Measurements from ENCODE around the gene TLK1. TPM values are rescaled to one million over a fixed set of nuclear protein-coding genes. Genes with fewer than 3 reads are reported as not detected.
A peak's percentile ranks its signal among the peaks of the same experiment; 100 is the strongest.

TLK1 gene
- total and polyA plus RNA-seq, 7 donors, result 14.1 to 60.6 (median 37.9) TPM

DNA sequence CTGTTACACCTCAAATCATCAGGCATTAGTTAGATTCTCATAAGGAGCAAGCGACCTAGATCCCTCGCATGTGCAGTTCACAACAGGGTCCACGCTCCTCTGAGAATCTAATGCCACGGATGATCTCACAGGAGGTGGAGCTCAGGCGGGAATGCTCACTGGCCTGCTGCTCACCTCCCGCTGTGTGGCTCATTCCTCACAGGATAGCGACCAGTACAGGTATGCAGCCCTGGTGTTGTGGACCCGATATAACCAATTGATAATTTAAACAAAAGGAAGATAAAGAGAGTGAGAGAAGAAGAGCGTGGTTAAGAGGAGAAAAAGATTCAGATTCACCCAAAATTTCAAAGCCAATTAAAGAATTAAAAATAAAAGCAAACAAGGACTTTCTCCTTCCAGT lies 20.8 kb downstream of the TLK1 start:
- WGBS, 2 donors, result 96 to 97% methylated on average over 9 of the region's 9 CpGs
- Histone ChIP-seq H3K9me3 (no peaks in the 10 kb centered on the region), H3K4me1 (peaks cover 0 to 77% (median 33%) of the 10 kb centered on the region in 4 donors), H3K27me3 (no peaks in the 10 kb centered on the region), H3K36me3 (no peaks in the 10 kb centered on the region), H3K27ac (peak overlapping the region in 1 of 4 donors; percentile 48), H3K4me3 (no peak overlapping the region)
- no peak for DNase-seq
- intact Hi-C loops (cut with DNase I), result no loop called here
- TF ChIP-seq EP300 (IDR thresholded peaks at IDR 0.05) (no peak), POLR2A (IDR thresholded peaks at IDR 0.05) (no peak), POLR2AphosphoS5 (IDR thresholded peaks at IDR 0.05) (no peak)
- TF ChIP-seq, protein P1, sequence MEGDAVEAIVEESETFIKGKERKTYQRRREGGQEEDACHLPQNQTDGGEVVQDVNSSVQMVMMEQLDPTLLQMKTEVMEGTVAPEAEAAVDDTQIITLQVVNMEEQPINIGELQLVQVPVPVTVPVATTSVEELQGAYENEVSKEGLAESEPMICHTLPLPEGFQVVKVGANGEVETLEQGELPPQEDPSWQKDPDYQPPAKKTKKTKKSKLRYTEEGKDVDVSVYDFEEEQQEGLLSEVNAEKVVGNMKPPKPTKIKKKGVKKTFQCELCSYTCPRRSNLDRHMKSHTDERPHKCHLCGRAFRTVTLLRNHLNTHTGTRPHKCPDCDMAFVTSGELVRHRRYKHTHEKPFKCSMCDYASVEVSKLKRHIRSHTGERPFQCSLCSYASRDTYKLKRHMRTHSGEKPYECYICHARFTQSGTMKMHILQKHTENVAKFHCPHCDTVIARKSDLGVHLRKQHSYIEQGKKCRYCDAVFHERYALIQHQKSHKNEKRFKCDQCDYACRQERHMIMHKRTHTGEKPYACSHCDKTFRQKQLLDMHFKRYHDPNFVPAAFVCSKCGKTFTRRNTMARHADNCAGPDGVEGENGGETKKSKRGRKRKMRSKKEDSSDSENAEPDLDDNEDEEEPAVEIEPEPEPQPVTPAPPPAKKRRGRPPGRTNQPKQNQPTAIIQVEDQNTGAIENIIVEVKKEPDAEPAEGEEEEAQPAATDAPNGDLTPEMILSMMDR (IDR thresholded peaks at IDR 0.05), result no peak

DNA sequence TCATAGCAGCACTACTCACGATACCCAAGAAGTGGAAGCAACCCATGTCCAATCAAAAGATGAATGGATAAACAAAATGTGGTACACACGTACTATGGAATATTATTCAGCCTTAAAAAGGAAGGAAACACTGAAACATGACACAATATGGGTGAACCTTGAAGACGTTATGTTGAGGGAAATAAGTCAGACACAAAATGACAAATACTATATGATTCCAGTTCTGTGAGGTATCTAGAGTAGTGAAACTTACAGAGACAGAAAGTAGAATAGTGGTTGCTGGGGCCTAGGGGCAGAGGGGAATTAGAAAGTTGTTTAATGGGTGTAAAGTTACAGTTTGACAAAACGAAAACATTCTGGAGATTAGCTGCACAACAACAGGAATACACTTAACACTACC lies 24.7 kb downstream of the TLK1 start:
- TF ChIP-seq POLR2A (IDR thresholded peaks at IDR 0.05) (no peak), POLR2AphosphoS5 (IDR thresholded peaks at IDR 0.05) (no peak), EP300 (IDR thresholded peaks at IDR 0.05) (no peak)
- TF ChIP-seq, protein P1 (IDR thresholded peaks at IDR 0.05), result no peak
- no peaks in the 10 kb centered on the region for H3K9me3 ChIP-seq
- intact Hi-C loops (cut with DNase I), result no loop called here
- H3K36me3 ChIP-seq, result no peaks in the 10 kb centered on the region
- 82 to 89% methylated on average over 4 of the region's 4 CpGs for WGBS, 2 donors
- no peak overlapping the region for H3K4me3 ChIP-seq
- H3K27me3 ChIP-seq, result no peaks in the 10 kb centered on the region
- H3K4me1 ChIP-seq, result peaks cover 0 to 73% (median 43%) of the 10 kb centered on the region in 4 donors
- H3K27ac ChIP-seq, result no peak overlapping the region
- no peak for DNase-seq

DNA sequence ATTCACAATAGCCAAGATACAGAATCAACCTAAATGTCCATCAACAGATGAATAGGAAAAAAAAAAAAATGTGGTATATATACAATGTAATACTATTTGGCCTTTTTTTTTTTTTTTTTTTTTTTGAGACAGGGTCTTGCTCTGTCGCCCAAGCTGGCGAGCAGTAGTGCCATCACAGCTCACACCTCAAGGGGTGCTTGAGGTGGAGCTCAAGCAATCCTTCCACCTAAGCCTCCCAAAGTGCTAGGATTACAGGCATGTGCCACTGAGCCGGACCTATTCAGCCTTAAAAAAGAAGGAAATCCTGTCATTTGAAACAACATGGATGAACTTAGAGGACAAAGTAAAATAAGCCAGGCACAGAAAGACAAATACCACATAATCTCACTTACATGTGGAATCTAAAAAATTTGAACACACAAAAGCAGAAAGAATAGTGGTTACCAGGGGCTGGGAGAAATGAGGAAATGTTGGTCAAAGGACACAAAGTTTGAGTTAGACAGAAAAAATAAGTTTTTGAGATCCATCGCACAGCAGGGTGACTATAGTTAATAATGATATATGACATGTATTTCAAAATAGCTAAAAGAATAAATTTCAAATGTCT lies 26.0 kb downstream of the TLK1 start:
- Histone ChIP-seq H3K27ac (no peak overlapping the region), H3K27me3 (no peaks in the 10 kb centered on the region), H3K36me3 (no peaks in the 10 kb centered on the region), H3K9me3 (no peaks in the 10 kb centered on the region), H3K4me1 (peaks cover 0 to 60% (median 42%) of the 10 kb centered on the region in 4 donors), H3K4me3 (no peak overlapping the region)
- intact Hi-C loops (cut with DNase I), result no loop called here
- WGBS, 2 donors, result 93 to 97% methylated on average over 4 of the region's 4 CpGs
- TF ChIP-seq, protein P1 (IDR thresholded peaks at IDR 0.05), result no peak
- TF ChIP-seq EP300 (IDR thresholded peaks at IDR 0.05) (no peak), POLR2AphosphoS5 (IDR thresholded peaks at IDR 0.05) (no peak), POLR2A (IDR thresholded peaks at IDR 0.05) (no peak)
- no peak for DNase-seq

DNA sequence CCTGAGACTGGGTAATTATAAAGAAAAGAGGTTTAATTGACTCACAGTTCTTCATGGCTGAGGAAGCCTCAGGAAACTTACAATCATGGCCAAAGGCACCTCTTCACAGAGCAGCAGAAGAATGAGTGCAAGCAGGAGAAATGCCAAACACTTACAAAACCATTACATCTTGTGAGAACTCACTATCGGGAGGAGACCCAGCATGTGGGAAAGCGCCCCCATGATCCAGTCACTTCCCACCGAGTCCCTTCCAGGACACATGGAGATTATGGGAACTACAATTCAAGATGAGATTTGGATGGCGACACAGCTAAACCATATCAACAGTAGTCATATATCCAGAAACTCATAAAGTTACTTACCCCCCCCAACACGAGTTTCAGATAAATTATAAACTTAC lies 28.6 kb downstream of the TLK1 start:
- no peaks in the 10 kb centered on the region for H3K27me3 ChIP-seq
- no peak for DNase-seq
- TF ChIP-seq EP300 (IDR thresholded peaks at IDR 0.05) (no peak), POLR2A (IDR thresholded peaks at IDR 0.05) (no peak), POLR2AphosphoS5 (IDR thresholded peaks at IDR 0.05) (no peak)
- TF ChIP-seq, protein P1 (IDR thresholded peaks at IDR 0.05), result no peak
- WGBS, 2 donors, result 85 to 93% methylated on average over 5 of the region's 5 CpGs
- peaks cover 0 to 49% (median 35%) of the 10 kb centered on the region in 4 donors for H3K4me1 ChIP-seq
- H3K27ac ChIP-seq, result no peak overlapping the region
- no peak overlapping the region for H3K4me3 ChIP-seq
- no peaks in the 10 kb centered on the region for H3K9me3 ChIP-seq
- intact Hi-C loops (cut with DNase I), result no loop called here
- H3K36me3 ChIP-seq, result no peaks in the 10 kb centered on the region

DNA sequence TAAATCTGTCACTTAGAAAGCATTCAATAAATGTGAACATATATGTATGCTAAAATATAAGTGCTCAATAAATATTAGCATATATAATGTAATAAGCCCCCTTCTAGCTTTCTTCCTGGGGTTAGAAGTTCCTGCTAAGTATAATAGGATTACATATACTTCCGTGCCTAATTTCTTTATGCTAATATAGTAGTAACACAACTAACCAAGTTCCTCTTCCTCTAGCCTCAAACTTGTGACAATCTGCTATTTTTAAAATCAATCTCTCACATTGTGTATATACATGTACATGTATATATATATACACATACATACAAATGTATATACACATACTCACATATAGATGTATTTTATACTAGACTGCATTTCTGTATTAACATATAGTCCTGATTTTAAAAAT lies 32.2 kb downstream of the TLK1 start:
- Histone ChIP-seq H3K27ac (no peak overlapping the region), H3K4me3 (no peak overlapping the region), H3K9me3 (no peaks in the 10 kb centered on the region), H3K4me1 (peaks cover 0 to 48% (median 31%) of the 10 kb centered on the region in 4 donors), H3K36me3 (no peaks in the 10 kb centered on the region), H3K27me3 (no peaks in the 10 kb centered on the region)
- intact Hi-C loops (cut with DNase I), result no loop called here
- TF ChIP-seq, protein P1 (IDR thresholded peaks at IDR 0.05), result no peak
- TF ChIP-seq POLR2AphosphoS5 (IDR thresholded peaks at IDR 0.05), result no peak
- no peak for TF ChIP-seq POLR2A (IDR thresholded peaks at IDR 0.05)
- TF ChIP-seq EP300 (IDR thresholded peaks at IDR 0.05), result no peak
- no peak for DNase-seq
- 58 to 78% methylated on average over 1 of the region's 1 CpG for WGBS, 2 donors

All from sigmoid colon (tissue), 7 donors.